ENCODE measurements around the gene OGFR.

OGFR gene

DNA sequence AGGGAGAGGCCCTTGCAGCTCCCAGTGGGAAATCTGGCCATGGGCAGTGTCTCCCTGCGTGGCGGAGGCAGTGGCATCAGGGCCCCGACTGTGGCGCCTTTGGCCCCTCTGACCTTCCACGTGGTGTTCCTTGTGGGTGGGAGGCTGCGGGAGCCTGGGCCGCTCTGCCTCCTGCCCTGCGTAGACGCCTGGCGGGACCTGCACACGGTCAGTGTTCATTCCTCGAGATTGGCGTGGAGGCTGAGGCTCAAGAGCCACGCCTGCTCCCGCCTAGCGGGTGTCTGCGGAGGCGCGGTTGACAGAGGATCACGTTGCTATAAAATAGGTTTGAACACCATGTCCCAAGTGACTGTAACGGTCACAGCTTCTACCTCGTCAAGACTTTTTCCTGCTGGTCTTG lies 26.2 kb downstream of the OGFR start:
- Histone ChIP-seq H3K4me3 (ENCODE audit: low read length) (no peak overlapping the region), H3K4me1 (ENCODE audit: control insufficient read depth, insufficient read depth, low read length) (peaks cover 25% of the 10 kb centered on the region), H3K9ac (ENCODE audit: low read length) (no peak overlapping the region), H3K27me3 (ENCODE audit: control insufficient read depth, insufficient read depth, low read length) (no peaks in the 10 kb centered on the region), H3K36me3 (ENCODE audit: control insufficient read depth, insufficient read depth, low read length) (no peaks in the 10 kb centered on the region), H3K9me3 (ENCODE audit: control insufficient read depth, low read length) (no peaks in the 10 kb centered on the region)

DNA sequence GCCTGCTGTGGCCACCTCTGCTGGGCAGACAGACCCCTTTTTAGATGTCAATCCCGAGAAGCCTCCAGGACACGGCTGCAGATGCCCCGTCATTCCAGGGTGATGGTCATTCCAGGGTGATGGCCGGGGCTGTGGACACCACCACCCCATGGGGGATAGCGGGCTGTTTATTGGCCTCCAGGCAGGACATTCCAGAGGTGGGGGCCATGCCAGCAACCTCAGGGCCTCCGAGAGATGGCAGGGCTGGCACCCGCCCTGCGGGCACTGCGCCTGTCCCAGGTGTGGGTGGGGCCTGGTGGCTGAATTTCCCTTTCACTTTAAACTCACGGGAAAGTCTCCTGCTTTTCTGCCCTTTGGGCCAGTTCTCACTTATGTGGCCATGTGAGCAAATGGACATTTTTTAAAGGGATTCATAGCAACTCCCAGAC lies 26.7 kb downstream of the OGFR start:
- Histone ChIP-seq H3K36me3 (ENCODE audit: control insufficient read depth, insufficient read depth, low read length) (no peaks in the 10 kb centered on the region), H3K9ac (ENCODE audit: low read length) (peak overlapping the region; percentile 39), H3K27me3 (ENCODE audit: control insufficient read depth, insufficient read depth, low read length) (no peaks in the 10 kb centered on the region), H3K4me3 (ENCODE audit: low read length) (no peak overlapping the region), H3K4me1 (ENCODE audit: control insufficient read depth, insufficient read depth, low read length) (peaks cover 25% of the 10 kb centered on the region), H3K9me3 (ENCODE audit: control insufficient read depth, low read length) (no peaks in the 10 kb centered on the region)

DNA sequence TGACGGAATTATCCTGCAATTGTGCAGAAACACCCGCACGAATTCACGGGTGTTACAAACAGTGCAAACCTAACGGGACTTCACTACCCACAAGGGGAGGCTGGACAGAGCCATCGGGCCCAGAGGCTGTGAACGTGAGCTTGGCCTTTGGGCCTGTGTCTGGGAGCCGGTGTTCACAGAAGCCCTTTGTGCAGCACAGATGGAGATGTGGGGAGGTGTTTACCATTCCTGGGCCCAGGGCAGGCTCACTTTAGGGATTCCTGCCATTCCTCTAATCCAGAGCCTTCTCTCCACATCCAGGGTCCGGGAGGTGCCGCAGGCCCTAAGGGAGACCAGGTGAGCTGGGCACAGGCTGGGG lies 27.2 kb downstream of the OGFR start:
- no peaks in the 10 kb centered on the region for H3K27me3 ChIP-seq (ENCODE audit: control insufficient read depth, insufficient read depth, low read length)
- H3K4me3 ChIP-seq (ENCODE audit: low read length) = no peak overlapping the region
- peak overlapping the region; percentile 39 for H3K9ac ChIP-seq (ENCODE audit: low read length)
- no peaks in the 10 kb centered on the region for H3K36me3 ChIP-seq (ENCODE audit: control insufficient read depth, insufficient read depth, low read length)
- H3K4me1 ChIP-seq (ENCODE audit: control insufficient read depth, insufficient read depth, low read length) = peaks cover 25% of the 10 kb centered on the region
- no peaks in the 10 kb centered on the region for H3K9me3 ChIP-seq (ENCODE audit: control insufficient read depth, low read length)

DNA sequence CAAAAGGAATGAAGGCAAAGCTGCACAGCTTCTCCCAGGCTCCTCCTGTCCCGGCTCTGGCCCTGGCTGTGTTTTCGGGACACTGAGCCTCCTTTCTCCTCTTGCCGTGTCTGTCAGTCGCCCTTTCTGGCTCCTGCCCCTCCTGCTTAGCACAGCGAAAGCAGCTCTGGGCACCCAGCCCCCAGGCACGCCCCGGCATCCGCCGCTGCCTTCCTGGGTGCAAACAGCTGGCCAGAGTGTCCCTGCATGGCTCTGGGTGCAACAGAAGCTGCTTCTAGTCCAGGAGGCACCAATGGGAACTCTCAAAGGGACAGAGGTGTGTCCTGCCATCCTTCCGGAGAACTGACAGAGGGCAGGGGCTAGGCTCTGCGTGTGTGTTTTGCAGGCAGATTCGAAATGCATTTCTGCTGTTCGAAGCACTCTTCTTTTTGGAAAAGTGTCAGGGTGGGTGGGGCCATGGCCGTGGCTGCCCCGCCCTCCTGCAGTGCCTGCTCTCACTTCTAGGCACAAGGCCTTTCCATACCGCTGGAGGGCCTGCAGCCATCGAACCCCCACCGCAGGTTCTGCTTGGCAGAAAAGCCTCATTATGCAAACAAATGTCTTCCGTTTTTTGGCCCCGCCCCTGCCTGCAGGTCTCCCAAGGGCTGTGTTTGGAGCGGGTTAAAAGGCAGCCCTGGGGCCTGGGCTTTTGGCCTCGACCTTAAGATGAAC lies 27.7 kb downstream of the OGFR start:
- no peaks in the 10 kb centered on the region for H3K9me3 ChIP-seq (ENCODE audit: control insufficient read depth, low read length)
- no peak overlapping the region for H3K4me3 ChIP-seq (ENCODE audit: low read length)
- no peaks in the 10 kb centered on the region for H3K27me3 ChIP-seq (ENCODE audit: control insufficient read depth, insufficient read depth, low read length)
- H3K36me3 ChIP-seq (ENCODE audit: control insufficient read depth, insufficient read depth, low read length) = no peaks in the 10 kb centered on the region
- peak overlapping the region; percentile 39 for H3K9ac ChIP-seq (ENCODE audit: low read length)
- H3K4me1 ChIP-seq (ENCODE audit: control insufficient read depth, insufficient read depth, low read length) = peaks cover 25% of the 10 kb centered on the region

- no peak overlapping the region for H3K4me3 ChIP-seq (ENCODE audit: low read length)
- H3K9me3 ChIP-seq (ENCODE audit: control insufficient read depth, low read length) = no peaks in the 10 kb centered on the region
- no peaks in the 10 kb centered on the region for H3K27me3 ChIP-seq (ENCODE audit: control insufficient read depth, insufficient read depth, low read length)
- H3K36me3 ChIP-seq (ENCODE audit: control insufficient read depth, insufficient read depth, low read length) = no peaks in the 10 kb centered on the region
- no peak overlapping the region for H3K9ac ChIP-seq (ENCODE audit: low read length)
- peaks cover 25% of the 10 kb centered on the region for H3K4me1 ChIP-seq (ENCODE audit: control insufficient read depth, insufficient read depth, low read length)
These were observed 28.3 kb downstream of the OGFR start for GRCh38 chr20:62832951-62833391.

- H3K27me3 ChIP-seq (ENCODE audit: control insufficient read depth, insufficient read depth, low read length) = no peaks in the 10 kb centered on the region
- H3K9ac ChIP-seq (ENCODE audit: low read length) = no peak overlapping the region
- no peaks in the 10 kb centered on the region for H3K36me3 ChIP-seq (ENCODE audit: control insufficient read depth, insufficient read depth, low read length)
- no peak overlapping the region for H3K4me3 ChIP-seq (ENCODE audit: low read length)
- no peaks in the 10 kb centered on the region for H3K9me3 ChIP-seq (ENCODE audit: control insufficient read depth, low read length)
- peaks cover 25% of the 10 kb centered on the region for H3K4me1 ChIP-seq (ENCODE audit: control insufficient read depth, insufficient read depth, low read length)
These were observed 30.5 kb downstream of the OGFR start for GRCh38 chr20:62834967-62835730.

DNA sequence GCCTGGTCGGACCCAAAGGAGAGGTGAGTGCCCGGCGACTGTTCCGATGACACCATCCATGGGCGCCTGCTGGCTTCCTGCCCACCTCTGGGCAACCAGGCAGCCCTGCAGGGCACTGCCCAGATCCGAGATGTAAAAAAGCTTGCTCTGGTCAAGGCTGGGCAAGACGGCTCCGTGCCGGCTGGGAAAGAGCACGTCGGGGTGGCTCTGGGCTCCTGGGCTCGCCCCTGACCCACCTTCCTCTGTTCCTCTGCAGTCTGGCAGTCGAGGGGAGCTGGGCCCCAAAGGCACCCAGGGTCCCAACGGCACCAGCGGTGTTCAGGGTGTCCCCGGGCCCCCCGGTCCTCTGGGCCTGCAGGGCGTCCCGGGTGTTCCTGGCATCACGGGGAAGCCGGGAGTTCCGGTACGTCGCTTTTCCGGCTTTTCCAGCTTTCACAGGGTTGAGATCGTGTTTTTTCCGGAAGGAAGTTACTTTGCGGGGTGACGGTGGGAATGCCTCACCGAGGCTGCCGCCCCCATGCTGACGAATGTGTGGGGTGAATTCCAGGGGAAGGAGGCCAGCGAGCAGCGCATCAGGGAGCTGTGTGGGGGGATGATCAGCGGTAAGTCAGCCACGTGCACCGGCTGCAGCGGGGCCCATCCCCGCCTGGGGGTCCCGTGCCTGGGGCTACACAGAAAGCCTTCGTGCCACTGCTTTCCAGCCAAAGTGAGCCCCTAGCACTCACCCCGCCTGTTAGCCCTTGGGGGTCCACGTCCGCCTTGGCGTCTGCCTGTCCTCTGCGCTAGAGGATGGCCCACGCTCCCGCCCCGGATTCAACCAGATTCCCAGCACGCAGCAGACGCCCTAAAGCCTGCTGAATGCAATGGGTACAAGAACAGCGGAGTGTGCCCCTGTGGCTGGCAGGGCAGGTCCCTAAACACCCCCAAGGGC lies 31.6 kb downstream of the OGFR start:
- no peak overlapping the region for H3K9ac ChIP-seq (ENCODE audit: low read length)

GRCh38 chr20:62836967-62837490 lies 32.4 kb downstream of the OGFR start:
- no peaks in the 10 kb centered on the region for H3K36me3 ChIP-seq (ENCODE audit: control insufficient read depth, insufficient read depth, low read length)

More for the DNA sequence above, 31.6 kb downstream of the OGFR start:
- no peaks in the 10 kb centered on the region for H3K9me3 ChIP-seq (ENCODE audit: control insufficient read depth, low read length)
- H3K4me3 ChIP-seq (ENCODE audit: low read length) = no peak overlapping the region
- no peaks in the 10 kb centered on the region for H3K36me3 ChIP-seq (ENCODE audit: control insufficient read depth, insufficient read depth, low read length)
- H3K27me3 ChIP-seq (ENCODE audit: control insufficient read depth, insufficient read depth, low read length) = no peaks in the 10 kb centered on the region
- H3K4me1 ChIP-seq (ENCODE audit: control insufficient read depth, insufficient read depth, low read length) = peaks cover 20% of the 10 kb centered on the region

GRCh38 chr20:62837790-62838127 lies 33.1 kb downstream of the OGFR start:
- Histone ChIP-seq H3K4me1 (ENCODE audit: control insufficient read depth, insufficient read depth, low read length) (peaks cover 4% of the 10 kb centered on the region), H3K4me3 (ENCODE audit: low read length) (no peak overlapping the region), H3K9ac (ENCODE audit: low read length) (no peak overlapping the region), H3K27me3 (ENCODE audit: control insufficient read depth, insufficient read depth, low read length) (no peaks in the 10 kb centered on the region), H3K36me3 (ENCODE audit: control insufficient read depth, insufficient read depth, low read length) (no peaks in the 10 kb centered on the region), H3K9me3 (ENCODE audit: control insufficient read depth, low read length) (no peaks in the 10 kb centered on the region)

More at GRCh38 chr20:62836967-62837490, 32.4 kb downstream of the OGFR start:
- Histone ChIP-seq H3K27me3 (ENCODE audit: control insufficient read depth, insufficient read depth, low read length) (no peaks in the 10 kb centered on the region), H3K4me1 (ENCODE audit: control insufficient read depth, insufficient read depth, low read length) (peaks cover 11% of the 10 kb centered on the region), H3K4me3 (ENCODE audit: low read length) (no peak overlapping the region), H3K9me3 (ENCODE audit: control insufficient read depth, low read length) (no peaks in the 10 kb centered on the region), H3K9ac (ENCODE audit: low read length) (no peak overlapping the region)

DNA sequence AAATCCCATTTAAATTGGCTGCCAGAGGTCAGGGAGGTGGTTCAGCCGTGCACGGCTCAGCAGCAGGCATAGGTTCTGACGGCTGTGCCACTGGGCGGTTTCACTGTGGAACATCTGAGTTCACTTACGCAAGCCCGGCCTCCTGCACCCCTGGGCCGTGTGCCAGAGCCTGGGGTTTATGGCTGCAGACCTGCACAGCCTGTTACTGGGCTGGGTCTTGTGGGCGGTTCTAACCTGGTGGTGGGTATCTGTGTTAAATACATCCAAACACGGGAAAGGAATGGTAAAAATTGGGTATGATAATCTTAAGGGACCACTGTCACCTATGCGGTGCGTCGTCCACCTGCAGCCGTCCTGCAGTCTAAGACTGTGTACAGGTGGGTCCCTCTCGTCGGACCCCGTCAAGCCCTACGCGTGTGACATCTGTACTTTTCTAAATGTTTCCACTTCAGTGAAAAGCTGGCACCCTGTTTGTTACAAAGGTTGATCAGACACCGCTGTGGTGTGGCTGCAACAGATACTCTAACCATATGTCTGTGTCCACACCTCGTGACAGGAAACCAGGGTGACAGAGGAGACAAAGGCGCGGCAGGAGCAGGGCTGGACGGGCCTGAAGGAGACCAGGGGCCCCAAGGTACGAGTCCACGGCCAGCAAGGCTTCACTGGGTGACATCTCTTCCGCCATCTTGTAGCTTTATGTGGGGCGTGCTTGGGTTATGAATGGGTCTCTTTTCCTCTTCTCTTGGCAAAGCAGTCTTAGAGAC lies 33.7 kb downstream of the OGFR start:
- H3K9ac ChIP-seq (ENCODE audit: low read length) = no peak overlapping the region

DNA sequence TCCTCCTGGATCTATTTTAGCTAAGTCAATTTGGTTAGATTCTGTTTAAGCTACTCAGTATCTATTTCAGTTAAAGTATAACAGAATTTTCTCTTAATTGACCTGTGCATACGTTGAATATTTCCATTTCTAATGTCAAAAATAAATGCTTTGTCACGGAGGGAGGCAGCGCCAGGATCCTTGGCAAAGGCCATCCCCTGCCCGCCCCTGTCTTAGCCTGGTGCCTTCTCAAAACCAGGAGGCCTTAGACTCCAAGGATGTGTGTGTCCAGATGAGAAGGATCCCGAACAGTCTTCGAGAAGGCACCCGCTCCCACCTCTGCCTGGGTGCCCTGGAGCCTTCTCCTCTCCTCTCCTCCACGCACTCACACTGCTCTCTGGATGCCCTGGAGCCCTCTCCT lies 34.6 kb downstream of the OGFR start:
- Histone ChIP-seq H3K4me3 (ENCODE audit: low read length) (no peak overlapping the region), H3K9me3 (ENCODE audit: control insufficient read depth, low read length) (no peaks in the 10 kb centered on the region), H3K9ac (ENCODE audit: low read length) (no peak overlapping the region), H3K36me3 (ENCODE audit: control insufficient read depth, insufficient read depth, low read length) (no peaks in the 10 kb centered on the region), H3K27me3 (ENCODE audit: control insufficient read depth, insufficient read depth, low read length) (no peaks in the 10 kb centered on the region), H3K4me1 (ENCODE audit: control insufficient read depth, insufficient read depth, low read length) (no peaks in the 10 kb centered on the region)

More for the DNA sequence above, 33.7 kb downstream of the OGFR start:
- H3K27me3 ChIP-seq (ENCODE audit: control insufficient read depth, insufficient read depth, low read length) = no peaks in the 10 kb centered on the region
- H3K9me3 ChIP-seq (ENCODE audit: control insufficient read depth, low read length) = no peaks in the 10 kb centered on the region
- H3K36me3 ChIP-seq (ENCODE audit: control insufficient read depth, insufficient read depth, low read length) = no peaks in the 10 kb centered on the region
- H3K4me3 ChIP-seq (ENCODE audit: low read length) = no peak overlapping the region
- H3K4me1 ChIP-seq (ENCODE audit: control insufficient read depth, insufficient read depth, low read length) = no peaks in the 10 kb centered on the region

All from mucosa of stomach (tissue), 1 donor.